HG03558 (cell line): ENCODE data around the gene CDKN3.
"Not testable (repeated sequence)": the region's sequence is repeated elsewhere in the genome, so short reads cannot be mapped to it uniquely, and the experiment has no call there.

Experiments
- ATAC-seq: cut with Tn5 transposase; IDR thresholded peaks from one replicate; pipeline ENCODE4 v1.9.1; 2021; ENCODE audit warnings: moderate number of reproducible peaks; ENCODE audit not compliant: unreplicated experiment; ENCODE audit errors: extremely low read depth

Gene CDKN3

DNA sequence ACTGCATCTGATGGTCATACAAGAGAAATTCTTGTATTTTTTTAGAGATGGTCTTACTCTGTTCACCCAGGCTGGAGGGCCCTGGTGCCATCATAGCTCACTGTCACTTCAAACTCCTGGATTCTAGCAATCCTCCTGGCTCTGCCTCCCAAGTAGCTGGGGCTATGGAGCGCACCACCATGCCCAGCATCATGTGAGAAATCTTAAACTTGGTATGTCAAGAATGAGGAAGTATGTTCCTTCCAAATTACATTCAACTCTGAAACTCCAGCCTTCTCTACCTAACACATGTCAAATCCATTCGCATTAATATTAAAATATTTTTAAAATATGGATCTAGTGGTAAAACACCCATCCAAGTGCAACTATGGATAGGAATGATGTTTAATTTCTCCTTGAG is 27.5 kb upstream of the CDKN3 start:
- ATAC-seq = no peak

GRCh38 chr14:54370323-54371198 is 26.2 kb upstream of the CDKN3 start:
- ATAC-seq = no peak

DNA sequence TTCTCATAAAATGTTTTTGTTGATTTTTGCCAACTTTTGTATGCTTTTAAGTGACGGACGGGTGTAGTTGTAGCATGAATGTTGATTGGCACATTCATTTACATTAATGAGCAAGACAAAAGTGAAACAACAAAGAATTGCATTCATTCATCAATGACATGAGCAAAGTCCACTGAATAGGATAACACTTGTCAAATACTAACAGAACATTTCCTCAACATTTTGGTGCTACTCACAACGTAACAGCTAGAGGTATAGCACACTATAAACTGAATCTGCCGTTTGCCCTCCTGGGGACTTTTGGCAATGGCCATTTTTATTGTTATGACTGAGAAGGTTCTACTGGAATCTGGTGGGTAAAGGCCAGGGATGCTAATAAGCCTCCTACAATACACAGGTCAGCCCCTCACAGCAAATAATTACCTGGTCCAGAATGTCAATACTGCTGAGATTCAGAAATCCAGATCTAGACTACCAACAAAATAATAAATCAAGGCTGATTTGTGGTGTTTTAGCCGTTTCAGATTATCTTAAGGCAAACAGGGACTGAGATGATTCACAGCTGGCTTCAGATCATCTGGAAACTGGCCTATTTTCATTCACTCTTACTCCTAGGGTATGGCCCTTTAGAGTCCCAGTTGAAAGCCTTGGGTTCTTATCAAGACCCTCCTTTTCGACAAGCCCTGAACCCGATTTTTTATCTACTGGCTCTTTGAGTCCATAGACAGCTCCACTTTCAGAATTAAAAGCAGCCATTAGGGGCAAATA is 22.5 kb upstream of the CDKN3 start:
- no peak for ATAC-seq

DNA sequence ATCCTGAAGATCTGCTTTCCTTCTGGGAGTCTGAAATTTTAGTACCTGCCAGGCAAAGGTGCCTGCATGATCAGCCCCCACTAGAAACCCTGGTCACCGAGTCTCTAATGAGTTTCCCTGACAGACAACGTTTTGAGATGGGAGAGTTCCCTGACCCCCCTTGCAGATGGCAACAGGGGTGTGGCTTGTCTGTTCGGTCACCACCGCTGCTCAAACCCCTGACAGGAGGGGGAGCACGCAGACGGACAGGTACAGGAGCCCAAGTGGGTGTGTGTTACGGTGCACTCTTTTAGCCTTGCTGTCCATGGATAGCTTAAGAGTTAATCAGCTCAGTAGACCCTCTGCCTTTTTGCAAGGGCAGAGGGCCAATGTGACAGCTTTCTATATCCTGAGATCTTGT is 19.3 kb upstream of the CDKN3 start:
- no peak for ATAC-seq

- ATAC-seq = not testable (repeated sequence)
Measured at GRCh38 chr14:54378893-54379292, 17.9 kb upstream of the CDKN3 start.

- not testable (repeated sequence) for ATAC-seq
Measured at GRCh38 chr14:54380558-54380957, 16.2 kb upstream of the CDKN3 start.

DNA sequence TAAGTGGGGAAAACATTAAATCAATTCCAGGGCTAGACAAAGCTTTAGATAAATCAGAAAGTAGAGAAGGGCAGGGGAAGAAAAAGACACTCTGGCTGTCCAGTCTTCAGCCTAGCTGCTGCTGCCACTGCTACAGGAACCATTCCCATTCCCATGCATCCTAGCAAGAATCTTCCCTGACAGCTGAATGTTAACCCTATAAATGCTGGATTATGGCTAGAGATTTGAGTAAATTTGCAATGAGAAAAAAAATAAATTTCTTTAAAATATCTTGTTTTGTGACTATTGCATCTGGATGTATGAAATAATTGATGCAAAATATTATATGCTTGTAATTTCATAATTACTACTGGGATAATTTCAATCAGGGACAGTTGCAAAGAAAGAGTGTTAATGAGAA is 15.0 kb upstream of the CDKN3 start:
- ATAC-seq = no peak

- ATAC-seq = no peak
Measured at GRCh38 chr14:54383835-54384234, 13.0 kb upstream of the CDKN3 start.

DNA sequence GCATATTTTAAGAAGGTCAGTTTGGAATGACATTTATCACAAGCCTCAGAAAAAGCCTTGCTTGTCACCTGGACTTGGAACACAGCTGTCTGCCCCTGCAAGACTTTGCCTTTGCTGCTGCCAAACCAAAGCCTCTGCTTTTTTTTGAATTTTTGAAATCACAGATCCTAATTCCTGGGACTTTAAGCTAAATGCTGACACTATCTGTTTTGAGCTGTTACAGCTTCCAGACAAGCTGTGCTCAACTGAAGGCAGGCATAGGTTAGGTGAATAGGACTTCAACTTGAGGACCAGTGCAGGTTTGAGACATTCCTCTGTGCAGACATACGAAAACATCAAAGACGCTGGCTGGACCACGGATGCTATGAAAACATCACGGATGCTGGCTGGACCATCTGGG is 11.3 kb upstream of the CDKN3 start:
- ATAC-seq = no peak

GRCh38 chr14:54387328-54387727 is 9.5 kb upstream of the CDKN3 start:
- no peak for ATAC-seq

GRCh38 chr14:54392131-54392859 is 4.5 kb upstream of the CDKN3 start:
- ATAC-seq = no peak

- not testable (repeated sequence) for ATAC-seq
Measured at GRCh38 chr14:54392986-54393884, 3.6 kb upstream of the CDKN3 start.

DNA sequence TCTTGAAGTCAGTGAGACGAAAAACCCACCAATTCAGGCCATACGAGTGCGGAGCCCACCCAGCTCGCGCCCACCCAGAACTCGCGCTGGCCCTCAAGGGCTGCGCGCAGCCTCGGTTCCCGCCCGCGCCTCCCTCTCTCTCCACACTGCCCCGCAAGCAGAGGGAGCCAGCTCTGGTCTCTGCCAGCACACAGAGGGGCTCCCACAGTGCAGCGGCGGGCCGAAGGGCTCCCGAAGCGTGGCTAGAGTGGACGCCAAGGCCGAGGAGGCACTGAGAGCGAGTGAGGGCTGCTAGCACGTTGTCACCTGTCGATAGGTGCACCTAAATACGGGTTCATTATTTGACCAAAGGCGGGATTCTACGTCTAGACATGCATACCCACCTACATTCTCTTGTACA is 2.2 kb upstream of the CDKN3 start:
- ATAC-seq = no peak

GRCh38 chr14:54395284-54395683 is 1.5 kb upstream of the CDKN3 start:
- no peak for ATAC-seq

DNA sequence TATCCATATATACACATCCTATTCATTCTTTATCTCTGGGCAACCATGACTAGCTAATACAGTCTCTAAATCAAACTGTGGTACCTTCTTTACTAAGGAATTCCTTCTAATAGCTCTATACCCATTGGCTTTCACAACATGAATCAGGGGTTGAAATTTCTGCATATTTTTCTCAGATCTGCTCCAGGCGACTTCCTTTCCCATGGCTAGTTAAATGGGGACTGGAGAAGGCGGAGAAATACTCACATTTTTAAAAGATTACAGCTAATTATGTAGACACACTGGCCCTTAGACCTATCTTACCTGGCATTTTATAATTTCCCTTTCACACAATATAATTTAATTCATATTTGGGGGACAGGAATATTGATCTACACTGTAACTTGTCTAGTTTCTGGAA is 1.1 kb upstream of the CDKN3 start:
- ATAC-seq = no peak

DNA sequence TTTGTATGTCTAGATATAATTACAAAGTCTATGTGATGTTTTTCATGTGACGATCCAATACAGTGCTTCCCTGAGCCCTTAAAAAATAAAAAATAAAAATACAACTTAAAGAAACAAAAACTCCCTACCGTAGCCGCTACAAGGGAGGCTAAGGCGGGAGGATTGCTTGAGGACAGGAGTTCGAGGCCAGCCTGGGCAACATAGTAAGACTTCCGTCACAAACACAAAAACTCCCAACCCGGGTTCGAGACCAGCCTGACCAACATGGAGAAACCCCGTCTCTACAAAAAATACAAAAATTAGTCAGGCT is 669 bp upstream of the CDKN3 start:
- ATAC-seq = no peak

DNA sequence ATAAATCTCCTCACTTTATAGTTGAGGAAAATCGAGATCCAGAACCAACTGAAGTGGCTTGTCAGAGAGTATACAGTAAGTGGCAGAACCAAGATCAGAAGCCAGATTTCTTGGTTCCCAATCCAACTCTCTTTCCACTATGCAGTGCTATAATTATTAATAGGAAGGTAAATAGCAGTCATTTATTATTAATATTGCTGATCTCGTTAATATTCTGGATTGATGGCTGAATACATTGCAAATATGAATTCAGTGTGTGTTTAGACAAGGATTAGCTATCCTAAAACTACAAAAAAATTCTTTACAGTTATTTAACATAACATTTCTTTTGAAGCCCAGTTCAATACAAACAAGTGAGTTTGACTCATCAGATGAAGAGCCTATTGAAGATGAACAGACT is 2.8 kb downstream of the CDKN3 start:
- no peak for ATAC-seq

DNA sequence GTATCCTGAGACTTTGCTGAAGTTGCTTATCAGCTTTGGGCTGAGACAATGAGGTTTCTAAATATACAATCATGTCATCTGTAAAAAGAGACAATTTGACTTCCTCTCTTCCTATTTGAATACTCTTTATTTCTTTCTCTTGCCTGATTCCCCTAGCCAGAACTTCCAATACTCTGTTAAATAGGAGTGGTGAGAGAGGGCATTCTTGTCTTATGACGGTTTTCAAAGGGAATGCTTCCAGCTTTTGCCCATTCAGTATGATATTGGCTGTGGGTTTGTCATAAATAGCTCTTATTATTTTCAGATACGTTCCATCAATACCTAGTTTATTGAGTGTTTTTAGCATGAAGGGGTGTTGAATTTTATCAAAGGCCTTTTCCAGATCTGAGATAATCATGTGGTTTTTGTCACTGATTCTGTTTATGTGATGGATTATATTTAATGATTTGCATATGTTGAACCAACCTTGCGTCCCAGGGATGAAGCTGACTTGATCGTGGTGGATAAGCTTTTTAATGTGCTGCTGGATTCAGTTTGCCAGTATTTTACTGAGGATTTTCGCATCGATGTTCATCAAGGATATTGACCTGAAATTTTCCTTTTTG is 6.7 kb downstream of the CDKN3 start:
- ATAC-seq = not testable (repeated sequence)

GRCh38 chr14:54410215-54410614 is 13.4 kb downstream of the CDKN3 start:
- no peak for ATAC-seq

DNA sequence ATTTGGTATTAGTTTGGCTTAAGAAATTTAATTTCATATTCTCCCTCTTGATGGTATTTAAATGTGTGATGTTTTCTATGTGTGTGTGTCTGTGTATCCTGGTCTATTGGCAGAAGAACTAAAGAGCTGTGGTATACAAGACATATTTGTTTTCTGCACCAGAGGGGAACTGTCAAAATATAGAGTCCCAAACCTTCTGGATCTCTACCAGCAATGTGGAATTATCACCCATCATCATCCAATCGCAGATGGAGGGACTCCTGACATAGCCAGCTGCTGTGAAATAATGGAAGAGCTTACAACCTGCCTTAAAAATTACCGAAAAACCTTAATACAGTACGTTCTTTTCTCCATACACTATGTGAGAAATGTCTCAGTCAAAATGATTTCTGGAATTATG is 14.6 kb downstream of the CDKN3 start:
- ATAC-seq = no peak
